ENCODE data around the gene C1RL.

The C1RL gene

GRCh38 chr12:7154042-7154441, 45.0 kb upstream of the C1RL start:
- no peak overlapping the region for H3K27ac ChIP-seq
- in situ Hi-C loops (cut with HindIII; ENCODE audit: low pct_ligation_motif_present, low sequenced_read_pairs) = no loop called here
- TF ChIP-seq, protein P1, sequence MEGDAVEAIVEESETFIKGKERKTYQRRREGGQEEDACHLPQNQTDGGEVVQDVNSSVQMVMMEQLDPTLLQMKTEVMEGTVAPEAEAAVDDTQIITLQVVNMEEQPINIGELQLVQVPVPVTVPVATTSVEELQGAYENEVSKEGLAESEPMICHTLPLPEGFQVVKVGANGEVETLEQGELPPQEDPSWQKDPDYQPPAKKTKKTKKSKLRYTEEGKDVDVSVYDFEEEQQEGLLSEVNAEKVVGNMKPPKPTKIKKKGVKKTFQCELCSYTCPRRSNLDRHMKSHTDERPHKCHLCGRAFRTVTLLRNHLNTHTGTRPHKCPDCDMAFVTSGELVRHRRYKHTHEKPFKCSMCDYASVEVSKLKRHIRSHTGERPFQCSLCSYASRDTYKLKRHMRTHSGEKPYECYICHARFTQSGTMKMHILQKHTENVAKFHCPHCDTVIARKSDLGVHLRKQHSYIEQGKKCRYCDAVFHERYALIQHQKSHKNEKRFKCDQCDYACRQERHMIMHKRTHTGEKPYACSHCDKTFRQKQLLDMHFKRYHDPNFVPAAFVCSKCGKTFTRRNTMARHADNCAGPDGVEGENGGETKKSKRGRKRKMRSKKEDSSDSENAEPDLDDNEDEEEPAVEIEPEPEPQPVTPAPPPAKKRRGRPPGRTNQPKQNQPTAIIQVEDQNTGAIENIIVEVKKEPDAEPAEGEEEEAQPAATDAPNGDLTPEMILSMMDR (IDR thresholded peaks at IDR 0.05; ENCODE audit: low read depth, low read length, missing control alignments) = no peak
- H3K36me3 ChIP-seq (replicated peaks) = no peaks in the 10 kb centered on the region
- DNase-seq = no peak
- H3K27me3 ChIP-seq (replicated peaks) = no peaks in the 10 kb centered on the region
- no peak overlapping the region for H3K4me3 ChIP-seq (ENCODE audit: low read depth, low read length)

DNA sequence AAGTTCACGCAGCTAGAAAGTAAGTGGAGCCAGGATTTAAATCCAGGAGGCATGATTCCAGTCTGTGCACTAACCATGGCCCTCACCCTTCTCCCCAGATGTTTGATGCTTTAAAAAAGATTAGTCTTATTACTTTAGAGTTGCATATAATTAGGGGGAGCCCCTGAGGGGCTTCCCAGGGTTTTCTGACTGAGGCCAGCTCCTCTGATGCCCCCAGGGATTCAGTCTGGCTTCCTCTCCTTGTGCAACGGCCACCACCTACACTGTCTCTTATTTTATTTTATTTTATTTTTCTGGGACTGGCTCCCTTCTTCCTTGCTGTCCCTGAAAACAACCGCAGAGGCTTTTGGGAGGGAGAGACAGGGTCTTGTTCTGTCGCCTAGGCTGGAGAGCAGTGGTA, 43.8 kb upstream of the C1RL start:
- in situ Hi-C loops (cut with HindIII; ENCODE audit: low pct_ligation_motif_present, low sequenced_read_pairs) = no loop called here
- no peak for DNase-seq
- TF ChIP-seq, protein P1 (IDR thresholded peaks at IDR 0.05; ENCODE audit: low read depth, low read length, missing control alignments) = no peak
- Histone ChIP-seq H3K27ac (no peak overlapping the region), H3K27me3 (replicated peaks) (no peaks in the 10 kb centered on the region), H3K4me3 (ENCODE audit: low read depth, low read length) (no peak overlapping the region), H3K36me3 (replicated peaks) (no peaks in the 10 kb centered on the region)

DNA sequence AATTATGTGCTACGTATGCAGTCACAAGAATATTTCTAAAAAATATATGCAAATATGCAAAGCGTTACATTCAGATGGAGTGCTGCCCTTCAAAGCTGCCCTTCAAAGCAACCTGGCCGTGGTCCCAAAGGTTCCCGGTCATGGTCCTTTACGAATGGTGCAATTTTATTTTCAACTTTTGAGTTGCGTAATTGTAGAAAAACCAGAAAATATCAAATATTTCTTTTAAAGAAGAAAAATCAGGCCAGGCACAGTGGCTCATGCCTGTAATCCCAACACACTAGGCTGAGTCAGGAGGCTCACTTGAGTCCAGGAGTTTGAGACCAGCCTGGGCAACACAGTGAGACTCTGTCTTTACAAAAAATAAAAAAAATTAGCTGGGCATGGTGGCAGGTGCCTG, 42.5 kb upstream of the C1RL start:
- in situ Hi-C loops (cut with HindIII; ENCODE audit: low pct_ligation_motif_present, low sequenced_read_pairs) = no loop called here
- no peak overlapping the region for H3K4me3 ChIP-seq (ENCODE audit: low read depth, low read length)
- TF ChIP-seq, protein P1 (IDR thresholded peaks at IDR 0.05; ENCODE audit: low read depth, low read length, missing control alignments) = no peak
- no peaks in the 10 kb centered on the region for H3K36me3 ChIP-seq (replicated peaks)
- H3K27ac ChIP-seq = no peak overlapping the region
- H3K27me3 ChIP-seq (replicated peaks) = no peaks in the 10 kb centered on the region
- DNase-seq = no peak

- Histone ChIP-seq H3K36me3 (replicated peaks) (no peaks in the 10 kb centered on the region), H3K4me3 (ENCODE audit: low read depth, low read length) (no peak overlapping the region), H3K27ac (no peak overlapping the region), H3K27me3 (replicated peaks) (no peaks in the 10 kb centered on the region)
- in situ Hi-C loops (cut with HindIII; ENCODE audit: low pct_ligation_motif_present, low sequenced_read_pairs) = no loop called here
- DNase-seq = no peak
- TF ChIP-seq, protein P1 (IDR thresholded peaks at IDR 0.05; ENCODE audit: low read depth, low read length, missing control alignments) = no peak
Measured at GRCh38 chr12:7150841-7151240, 41.8 kb upstream of the C1RL start.

DNA sequence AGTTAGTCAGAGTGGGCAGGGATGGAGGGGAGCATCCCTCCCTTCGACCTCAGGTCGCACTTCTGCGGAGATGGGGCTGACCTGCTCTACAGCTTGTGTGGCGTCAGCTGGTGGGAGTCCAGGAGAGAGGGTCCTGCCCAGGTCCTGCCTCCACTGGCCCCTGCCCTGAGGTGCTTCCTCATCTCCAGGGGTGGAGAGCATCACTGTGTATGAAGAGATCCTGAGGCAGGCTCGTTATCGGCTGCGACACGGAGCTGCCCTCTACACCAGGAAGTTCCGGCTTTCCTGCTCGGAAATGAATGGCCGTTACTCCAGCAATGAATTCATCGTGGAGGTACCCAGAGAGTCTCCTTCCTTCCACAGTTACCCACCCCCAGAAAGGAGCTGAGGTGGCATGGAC, 41.3 kb upstream of the C1RL start:
- H3K4me3 ChIP-seq (ENCODE audit: low read depth, low read length) = no peak overlapping the region
- H3K27me3 ChIP-seq (replicated peaks) = no peaks in the 10 kb centered on the region
- TF ChIP-seq, protein P1 (IDR thresholded peaks at IDR 0.05; ENCODE audit: low read depth, low read length, missing control alignments) = no peak
- H3K27ac ChIP-seq = no peak overlapping the region
- DNase-seq = no peak
- no peaks in the 10 kb centered on the region for H3K36me3 ChIP-seq (replicated peaks)
- in situ Hi-C loops (cut with HindIII; ENCODE audit: low pct_ligation_motif_present, low sequenced_read_pairs) = no loop called here

DNA sequence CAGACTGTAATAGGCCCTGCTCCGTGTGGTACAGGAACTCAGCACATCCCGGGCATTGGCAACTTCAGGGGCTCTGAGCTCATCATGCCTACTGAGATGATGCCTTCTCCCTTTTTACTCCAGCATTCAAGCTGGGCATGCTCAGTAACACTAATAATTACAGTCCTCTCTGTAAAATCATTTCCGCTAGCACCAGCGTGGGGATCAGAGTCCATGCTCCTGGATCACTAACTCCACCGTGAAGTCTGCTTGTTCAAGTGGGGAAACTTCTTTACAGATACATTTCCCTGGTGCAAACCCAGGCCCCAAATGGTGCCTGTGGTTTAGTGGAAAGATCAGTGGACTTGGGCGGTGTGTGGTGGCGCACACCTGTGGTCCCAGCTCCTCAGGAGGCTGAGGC, 37.9 kb upstream of the C1RL start:
- TF ChIP-seq, protein P1 (IDR thresholded peaks at IDR 0.05; ENCODE audit: low read depth, low read length, missing control alignments) = no peak
- no peak for DNase-seq
- Histone ChIP-seq H3K36me3 (replicated peaks) (no peaks in the 10 kb centered on the region), H3K27me3 (replicated peaks) (no peaks in the 10 kb centered on the region), H3K27ac (no peak overlapping the region), H3K4me3 (ENCODE audit: low read depth, low read length) (no peak overlapping the region)
- in situ Hi-C loops (cut with HindIII; ENCODE audit: low pct_ligation_motif_present, low sequenced_read_pairs) = no loop called here

Measured in brain microvascular endothelial cell (primary cell).